Liver (tissue), 3 donors: ENCODE data around the gene SLC25A48.

Experiments used
- ATF3 ChIP-seq: IDR thresholded peaks from 2 replicates; pipeline ENCODE4 v1.6.1; 2016; ENCODE audit warnings: antibody characterized with exemption
- CTCF ChIP-seq: fragments of 150-350 bp; IDR thresholded peaks from 2 replicates; pipeline ENCODE4 v1.5.1; 2017; ENCODE audit warnings: improper control_type of control experiment, low read depth, low read length; ENCODE audit not compliant: missing input control
- EGR1 ChIP-seq, 2 donors: IDR thresholded peaks; 2 replicates each; pipeline ENCODE4 v1.6.1; 2016 to 2018; ENCODE audit warnings: antibody characterized with exemption in 2 of 2, low read depth in 2 of 2
- FOXA1 ChIP-seq: IDR thresholded peaks from 2 replicates; pipeline ENCODE4 v1.6.1; 2016; ENCODE audit warnings: antibody characterized with exemption
- JUND ChIP-seq, 2 donors: IDR thresholded peaks; 2 replicates each; pipeline ENCODE4 v1.6.1; 2016; ENCODE audit warnings: antibody characterized with exemption in 2 of 2
- MAX ChIP-seq: IDR thresholded peaks from 2 replicates; pipeline ENCODE4 v1.6.1; 2016; ENCODE audit warnings: antibody characterized with exemption
- NR2F2 ChIP-seq: IDR thresholded peaks from 2 replicates; pipeline ENCODE4 v1.6.1; 2016; ENCODE audit warnings: antibody characterized with exemption
- REST ChIP-seq: IDR thresholded peaks from 2 replicates; pipeline ENCODE4 v1.6.1; 2016; ENCODE audit warnings: antibody characterized with exemption, mild to moderate bottlenecking
- RXRA ChIP-seq, 2 donors: IDR thresholded peaks; 2 replicates each; pipeline ENCODE4 v1.6.1; 2017 to 2018; ENCODE audit warnings: antibody characterized with exemption in 2 of 2, mild to moderate bottlenecking in 1 of 2
- SP1 ChIP-seq: IDR thresholded peaks from 2 replicates; pipeline ENCODE4 v1.6.1; 2018; ENCODE audit warnings: antibody characterized with exemption, mild to moderate bottlenecking
- TAF1 ChIP-seq: conservative IDR thresholded peaks from 2 replicates; pipeline ENCODE4 v1.6.1; 2016; ENCODE audit warnings: antibody characterized with exemption, mild to moderate bottlenecking
- donor health status: healthy.
- donor health status: healthy.

- TF ChIP-seq CTCF (no peak), SP1 (no peak), EGR1 (IDR thresholded peaks at IDR 0.05; ENCODE audit: low read depth in 2 of 2) (no peak), ATF3 (no peak), TAF1 (no peak), REST (no peak), MAX (no peak), RXRA (IDR thresholded peaks at IDR 0.05) (no peak), FOXA1 (no peak), JUND (IDR thresholded peaks at IDR 0.05) (no peak), NR2F2 (no peak)
These were observed 49.0 kb downstream of the SLC25A48 start for GRCh38 chr5:135883441-135883840.
